ENCODE results near the gene NPIPB8. TPM values are rescaled to one million over a fixed set of nuclear protein-coding genes. Genes with fewer than 3 reads are reported as not detected.
"Not testable (repeated sequence)": the region's sequence is repeated elsewhere in the genome, so short reads cannot be mapped to it uniquely, and the experiment has no call there.

NPIPB8 gene
- total RNA-seq, 1 donor from 2014 or later = 0.11 TPM

- POLR2A ChIA-PET = no interaction called here
- no peak for DNase-seq
- no peaks in the 10 kb centered on the region for H3K36me3 Mint-ChIP-seq (ENCODE audit: low read depth)
- intact Hi-C loops (cut with micrococcal nuclease) = no loop called here
- ATAC-seq (ENCODE audit: low read depth) = no peak
- H3K4me1 Mint-ChIP-seq = no peaks in the 10 kb centered on the region
- H3K9me3 Mint-ChIP-seq = no peaks in the 10 kb centered on the region
- CTCF ChIA-PET = no interaction called here
- no peak overlapping the region for H3K27ac Mint-ChIP-seq
- TF ChIP-seq, protein P1, sequence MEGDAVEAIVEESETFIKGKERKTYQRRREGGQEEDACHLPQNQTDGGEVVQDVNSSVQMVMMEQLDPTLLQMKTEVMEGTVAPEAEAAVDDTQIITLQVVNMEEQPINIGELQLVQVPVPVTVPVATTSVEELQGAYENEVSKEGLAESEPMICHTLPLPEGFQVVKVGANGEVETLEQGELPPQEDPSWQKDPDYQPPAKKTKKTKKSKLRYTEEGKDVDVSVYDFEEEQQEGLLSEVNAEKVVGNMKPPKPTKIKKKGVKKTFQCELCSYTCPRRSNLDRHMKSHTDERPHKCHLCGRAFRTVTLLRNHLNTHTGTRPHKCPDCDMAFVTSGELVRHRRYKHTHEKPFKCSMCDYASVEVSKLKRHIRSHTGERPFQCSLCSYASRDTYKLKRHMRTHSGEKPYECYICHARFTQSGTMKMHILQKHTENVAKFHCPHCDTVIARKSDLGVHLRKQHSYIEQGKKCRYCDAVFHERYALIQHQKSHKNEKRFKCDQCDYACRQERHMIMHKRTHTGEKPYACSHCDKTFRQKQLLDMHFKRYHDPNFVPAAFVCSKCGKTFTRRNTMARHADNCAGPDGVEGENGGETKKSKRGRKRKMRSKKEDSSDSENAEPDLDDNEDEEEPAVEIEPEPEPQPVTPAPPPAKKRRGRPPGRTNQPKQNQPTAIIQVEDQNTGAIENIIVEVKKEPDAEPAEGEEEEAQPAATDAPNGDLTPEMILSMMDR (IDR thresholded peaks at IDR 0.05) = no peak
- no peak overlapping the region for H3K4me3 Mint-ChIP-seq
- no peaks in the 10 kb centered on the region for H3K27me3 Mint-ChIP-seq
Measured at GRCh38 chr16:28604186-28604565, 33.7 kb upstream of the NPIPB8 start.

GRCh38 chr16:28606291-28607115 is 31.4 kb upstream of the NPIPB8 start:
- POLR2A ChIA-PET = no interaction called here
- no peaks in the 10 kb centered on the region for H3K9me3 Mint-ChIP-seq

GRCh38 chr16:28607116-28607623 is 30.7 kb upstream of the NPIPB8 start:
- CTCF ChIA-PET = no interaction called here
- H3K27ac Mint-ChIP-seq = no peak overlapping the region
- no peaks in the 10 kb centered on the region for H3K4me1 Mint-ChIP-seq
- no peak overlapping the region for H3K4me3 Mint-ChIP-seq
- intact Hi-C loops (cut with micrococcal nuclease) = no loop called here
- TF ChIP-seq, protein P1 (IDR thresholded peaks at IDR 0.05) = no peak
- POLR2A ChIA-PET = no interaction called here
- ATAC-seq (ENCODE audit: low read depth) (no peak), DNase-seq (no peak)
- H3K9me3 Mint-ChIP-seq = no peaks in the 10 kb centered on the region
- H3K27me3 Mint-ChIP-seq = no peaks in the 10 kb centered on the region
- no peaks in the 10 kb centered on the region for H3K36me3 Mint-ChIP-seq (ENCODE audit: low read depth)

More at GRCh38 chr16:28606291-28607115, 31.4 kb upstream of the NPIPB8 start:
- H3K27me3 Mint-ChIP-seq = no peaks in the 10 kb centered on the region
- CTCF ChIA-PET = no interaction called here
- TF ChIP-seq, protein P1 (IDR thresholded peaks at IDR 0.05) = no peak
- DNase-seq = no peak
- no peak for ATAC-seq (ENCODE audit: low read depth)
- H3K4me3 Mint-ChIP-seq = no peak overlapping the region
- H3K36me3 Mint-ChIP-seq (ENCODE audit: low read depth) = no peaks in the 10 kb centered on the region
- intact Hi-C loops (cut with micrococcal nuclease) = no loop called here
- H3K27ac Mint-ChIP-seq = no peak overlapping the region
- H3K4me1 Mint-ChIP-seq = no peaks in the 10 kb centered on the region

DNA sequence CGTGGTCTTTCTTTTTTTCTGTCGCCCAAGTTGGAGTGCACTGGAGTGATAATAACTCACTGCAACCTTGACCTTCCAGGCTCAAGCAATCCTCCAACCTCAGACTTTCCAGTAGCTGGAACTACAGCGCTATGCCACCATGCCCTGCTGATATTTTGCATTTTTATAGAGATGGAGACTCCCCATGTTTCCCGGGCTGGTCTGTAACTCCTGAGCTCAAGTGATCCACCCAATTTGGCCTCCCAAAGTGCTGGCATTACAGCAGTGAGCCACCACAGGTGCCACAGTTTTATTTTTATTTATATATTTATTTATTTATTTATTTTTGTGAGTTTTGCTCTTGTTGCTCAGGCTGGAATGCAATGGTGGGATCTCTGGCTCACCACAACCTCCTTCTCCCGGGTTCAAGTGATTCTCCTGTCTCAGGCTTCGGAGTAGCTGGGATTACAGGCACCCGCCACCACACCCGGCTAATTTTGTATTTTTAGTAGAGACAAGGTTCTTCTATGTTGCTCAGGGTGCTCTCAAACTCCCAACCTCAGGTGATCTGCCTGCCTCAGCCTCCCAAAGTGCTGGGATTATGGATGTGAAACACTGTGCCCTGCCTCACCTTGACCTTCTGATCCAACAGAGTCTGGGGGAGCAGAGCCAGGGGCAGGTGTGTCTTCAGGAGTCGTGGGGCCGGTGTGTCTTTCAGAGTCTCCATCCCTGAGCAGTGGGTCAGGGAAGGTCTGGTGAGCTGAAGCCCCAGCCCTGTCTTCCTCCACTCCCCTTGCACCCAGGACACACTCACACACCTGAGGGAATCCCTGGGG is 30.0 kb upstream of the NPIPB8 start:
- CTCF ChIA-PET; DNase-seq; H3K9me3 Mint-ChIP-seq; H3K36me3 Mint-ChIP-seq (ENCODE audit: low read depth); ATAC-seq (ENCODE audit: low read depth); POLR2A ChIA-PET; H3K27ac Mint-ChIP-seq; H3K27me3 Mint-ChIP-seq; H3K4me3 Mint-ChIP-seq; H3K4me1 Mint-ChIP-seq; intact Hi-C loops (cut with micrococcal nuclease): not testable (repeated sequence)

DNA sequence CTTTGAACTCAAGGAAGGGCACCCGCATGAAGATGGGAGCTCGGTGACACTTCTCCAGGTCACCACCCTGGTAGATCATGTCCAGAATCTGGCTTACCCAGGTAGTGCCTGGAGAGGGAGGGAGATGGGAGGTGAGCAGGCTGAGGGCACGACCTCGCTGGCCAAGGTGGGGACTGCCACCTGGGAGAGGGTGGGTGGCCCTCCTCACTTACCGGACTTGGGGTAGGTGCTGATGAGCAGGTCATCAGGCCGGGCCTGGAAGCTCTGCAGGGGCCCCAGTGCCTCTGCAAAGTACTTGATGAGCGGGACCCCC is 29.4 kb upstream of the NPIPB8 start:
- H3K27ac Mint-ChIP-seq; ATAC-seq (ENCODE audit: low read depth); POLR2A ChIA-PET; CTCF ChIA-PET; H3K4me1 Mint-ChIP-seq; DNase-seq; H3K36me3 Mint-ChIP-seq (ENCODE audit: low read depth); H3K9me3 Mint-ChIP-seq; H3K4me3 Mint-ChIP-seq; H3K27me3 Mint-ChIP-seq; intact Hi-C loops (cut with micrococcal nuclease): not testable (repeated sequence)

GRCh38 chr16:28608867-28609596 is 28.8 kb upstream of the NPIPB8 start:
- H3K27ac Mint-ChIP-seq; DNase-seq; H3K36me3 Mint-ChIP-seq (ENCODE audit: low read depth); H3K9me3 Mint-ChIP-seq; CTCF ChIA-PET; POLR2A ChIA-PET; ATAC-seq (ENCODE audit: low read depth); intact Hi-C loops (cut with micrococcal nuclease); H3K27me3 Mint-ChIP-seq; H3K4me1 Mint-ChIP-seq; H3K4me3 Mint-ChIP-seq: not testable (repeated sequence)

All from activated B cell treated with CpG ODN at 0.5 μM for 24 hours (primary cell).